HL-60 (cell line): Measurements from ENCODE around the gene POLR2L.

Experiments used
- GABPA ChIP-seq: IDR thresholded peaks from 2 replicates; pipeline ENCODE4 v1.6.1; 2012; ENCODE audit warnings: low read depth
- SPI1 ChIP-seq: IDR thresholded peaks from 2 replicates; pipeline ENCODE4 v1.6.1; 2012; ENCODE audit warnings: low read depth, mild to moderate bottlenecking, borderline replicate concordance
- TF ChIP-seq, protein P1 (sequence below): IDR thresholded peaks from one replicate; pipeline ENCODE4 v1.5.1; 2011; ENCODE audit warnings: low read length, control low read depth, inconsistent platforms; ENCODE audit not compliant: insufficient read depth
- TF ChIP-seq, protein P2 (sequence below): IDR thresholded peaks from 2 replicates; pipeline ENCODE4 v1.6.1; 2012; ENCODE audit warnings: low read depth; ENCODE audit not compliant: insufficient replicate concordance

DNA sequence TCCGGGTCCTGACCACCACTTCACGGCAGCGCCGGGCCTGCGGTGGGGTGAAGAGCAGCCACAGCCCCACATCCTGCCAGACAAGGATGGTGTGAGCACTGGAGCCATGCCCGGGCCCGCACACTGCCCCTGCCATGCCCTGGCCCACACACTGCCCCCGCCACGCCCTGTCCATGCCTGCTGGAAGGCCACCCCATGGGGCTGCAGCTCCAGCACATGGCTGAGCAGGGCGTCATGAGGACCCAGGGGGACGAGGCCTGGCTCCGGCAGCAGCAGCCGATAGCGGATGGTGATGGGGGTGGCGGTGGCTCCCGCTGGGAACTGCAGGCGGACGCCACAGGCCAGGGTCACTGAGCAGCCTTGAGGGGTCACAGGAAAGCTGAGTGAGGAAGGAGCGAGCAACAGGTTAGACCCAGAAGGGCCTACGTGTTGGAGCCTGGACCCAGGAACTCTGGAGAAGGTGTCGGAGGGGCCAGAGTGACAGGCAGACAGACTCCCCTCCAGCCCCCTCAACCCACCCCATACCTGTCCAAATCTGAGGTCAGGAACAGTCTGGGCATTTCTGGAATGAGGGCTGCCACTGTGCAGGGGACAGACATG is 40.2 kb downstream of the POLR2L start:
- TF ChIP-seq, protein P1, sequence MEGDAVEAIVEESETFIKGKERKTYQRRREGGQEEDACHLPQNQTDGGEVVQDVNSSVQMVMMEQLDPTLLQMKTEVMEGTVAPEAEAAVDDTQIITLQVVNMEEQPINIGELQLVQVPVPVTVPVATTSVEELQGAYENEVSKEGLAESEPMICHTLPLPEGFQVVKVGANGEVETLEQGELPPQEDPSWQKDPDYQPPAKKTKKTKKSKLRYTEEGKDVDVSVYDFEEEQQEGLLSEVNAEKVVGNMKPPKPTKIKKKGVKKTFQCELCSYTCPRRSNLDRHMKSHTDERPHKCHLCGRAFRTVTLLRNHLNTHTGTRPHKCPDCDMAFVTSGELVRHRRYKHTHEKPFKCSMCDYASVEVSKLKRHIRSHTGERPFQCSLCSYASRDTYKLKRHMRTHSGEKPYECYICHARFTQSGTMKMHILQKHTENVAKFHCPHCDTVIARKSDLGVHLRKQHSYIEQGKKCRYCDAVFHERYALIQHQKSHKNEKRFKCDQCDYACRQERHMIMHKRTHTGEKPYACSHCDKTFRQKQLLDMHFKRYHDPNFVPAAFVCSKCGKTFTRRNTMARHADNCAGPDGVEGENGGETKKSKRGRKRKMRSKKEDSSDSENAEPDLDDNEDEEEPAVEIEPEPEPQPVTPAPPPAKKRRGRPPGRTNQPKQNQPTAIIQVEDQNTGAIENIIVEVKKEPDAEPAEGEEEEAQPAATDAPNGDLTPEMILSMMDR: no peak
- TF ChIP-seq SPI1 (no peak), GABPA (no peak)
- TF ChIP-seq, protein P2, sequence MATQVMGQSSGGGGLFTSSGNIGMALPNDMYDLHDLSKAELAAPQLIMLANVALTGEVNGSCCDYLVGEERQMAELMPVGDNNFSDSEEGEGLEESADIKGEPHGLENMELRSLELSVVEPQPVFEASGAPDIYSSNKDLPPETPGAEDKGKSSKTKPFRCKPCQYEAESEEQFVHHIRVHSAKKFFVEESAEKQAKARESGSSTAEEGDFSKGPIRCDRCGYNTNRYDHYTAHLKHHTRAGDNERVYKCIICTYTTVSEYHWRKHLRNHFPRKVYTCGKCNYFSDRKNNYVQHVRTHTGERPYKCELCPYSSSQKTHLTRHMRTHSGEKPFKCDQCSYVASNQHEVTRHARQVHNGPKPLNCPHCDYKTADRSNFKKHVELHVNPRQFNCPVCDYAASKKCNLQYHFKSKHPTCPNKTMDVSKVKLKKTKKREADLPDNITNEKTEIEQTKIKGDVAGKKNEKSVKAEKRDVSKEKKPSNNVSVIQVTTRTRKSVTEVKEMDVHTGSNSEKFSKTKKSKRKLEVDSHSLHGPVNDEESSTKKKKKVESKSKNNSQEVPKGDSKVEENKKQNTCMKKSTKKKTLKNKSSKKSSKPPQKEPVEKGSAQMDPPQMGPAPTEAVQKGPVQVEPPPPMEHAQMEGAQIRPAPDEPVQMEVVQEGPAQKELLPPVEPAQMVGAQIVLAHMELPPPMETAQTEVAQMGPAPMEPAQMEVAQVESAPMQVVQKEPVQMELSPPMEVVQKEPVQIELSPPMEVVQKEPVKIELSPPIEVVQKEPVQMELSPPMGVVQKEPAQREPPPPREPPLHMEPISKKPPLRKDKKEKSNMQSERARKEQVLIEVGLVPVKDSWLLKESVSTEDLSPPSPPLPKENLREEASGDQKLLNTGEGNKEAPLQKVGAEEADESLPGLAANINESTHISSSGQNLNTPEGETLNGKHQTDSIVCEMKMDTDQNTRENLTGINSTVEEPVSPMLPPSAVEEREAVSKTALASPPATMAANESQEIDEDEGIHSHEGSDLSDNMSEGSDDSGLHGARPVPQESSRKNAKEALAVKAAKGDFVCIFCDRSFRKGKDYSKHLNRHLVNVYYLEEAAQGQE: no peak
